ENCODE data around the gene RNF223.
"Not testable (repeated sequence)": the region's sequence is repeated elsewhere in the genome, so short reads cannot be mapped to it uniquely, and the experiment has no call there.

The RNF223 gene

GRCh38 chr1:1088029-1088800 is 14.1 kb upstream of the RNF223 start:
- DNase-seq (ENCODE audit: insufficient read length, low spot score) (no peak), FAIRE-seq (no peak)

GRCh38 chr1:1087351-1088028 is 13.4 kb upstream of the RNF223 start:
- FAIRE-seq: no peak
- no peak for DNase-seq (ENCODE audit: insufficient read length, low spot score)

- DNase-seq (ENCODE audit: insufficient read length, low spot score): no peak
- FAIRE-seq: no peak
Measured at GRCh38 chr1:1086911-1087341, 12.8 kb upstream of the RNF223 start.

- FAIRE-seq: no peak
- DNase-seq (ENCODE audit: insufficient read length, low spot score): no peak
Measured at GRCh38 chr1:1085911-1086841, 12.1 kb upstream of the RNF223 start.

GRCh38 chr1:1085171-1085841 is 11.2 kb upstream of the RNF223 start:
- no peak for DNase-seq (ENCODE audit: insufficient read length, low spot score)
- FAIRE-seq: no peak

GRCh38 chr1:1084372-1085170 is 10.5 kb upstream of the RNF223 start:
- FAIRE-seq (no peak), DNase-seq (ENCODE audit: insufficient read length, low spot score) (no peak)

- no peak for FAIRE-seq
- no peak for DNase-seq (ENCODE audit: insufficient read length, low spot score)
Measured at GRCh38 chr1:1083416-1084371, 9.6 kb upstream of the RNF223 start.

- no peak for DNase-seq (ENCODE audit: insufficient read length, low spot score)
- no peak for FAIRE-seq
Measured at GRCh38 chr1:1082776-1083415, 8.8 kb upstream of the RNF223 start.

GRCh38 chr1:1082239-1082775 is 8.2 kb upstream of the RNF223 start:
- FAIRE-seq (no peak), DNase-seq (ENCODE audit: insufficient read length, low spot score) (no peak)

GRCh38 chr1:1081311-1082238 is 7.5 kb upstream of the RNF223 start:
- FAIRE-seq: no peak
- no peak for DNase-seq (ENCODE audit: insufficient read length, low spot score)

GRCh38 chr1:1080951-1081310 is 6.8 kb upstream of the RNF223 start:
- no peak for DNase-seq (ENCODE audit: insufficient read length, low spot score)
- FAIRE-seq: no peak

- DNase-seq (ENCODE audit: insufficient read length, low spot score) (no peak), FAIRE-seq (peak; percentile 51)
Measured at GRCh38 chr1:1080122-1080757, 6.1 kb upstream of the RNF223 start.

- peak; percentile 28 for FAIRE-seq
- peak; percentile 77 for DNase-seq (ENCODE audit: insufficient read length, low spot score)
Measured at GRCh38 chr1:1079408-1080121, 5.5 kb upstream of the RNF223 start.

- not testable (repeated sequence) for DNase-seq (ENCODE audit: insufficient read length, low spot score); FAIRE-seq
Measured at GRCh38 chr1:1077396-1077795, 3.3 kb upstream of the RNF223 start.

- DNase-seq (ENCODE audit: insufficient read length, low spot score) (no peak), FAIRE-seq (no peak)
Measured at GRCh38 chr1:1075148-1075935, 1.2 kb upstream of the RNF223 start.
